Spleen (tissue), 11 donors: ENCODE measurements around the gene UBE2S. TPM values are rescaled to one million over a fixed set of nuclear protein-coding genes. Genes with fewer than 3 reads are reported as not detected.

Experiments
- DNase-seq: peaks from one replicate; pipeline ENCODE4 v3.0.0-alpha.2; 2020
- H3K27ac ChIP-seq, 8 donors: fragments of 200-600 bp; sonication (generic) in 7 of 8; 1 replicate in 4 of 8; 2 replicates in 4 of 8; pipeline versions ENCODE4 v1.5.0 to v1.8.0; 2016 to 2021; ENCODE audit warnings: inconsistent platforms in 4 of 8, mild to moderate bottlenecking in 4 of 8, moderate library complexity in 1 of 8
- H3K27me3 ChIP-seq, 7 donors: fragments of 200-600 bp; sonication (generic) in 6 of 7; replicated peaks in 1 of 7; 1 replicate in 4 of 7; 2 replicates in 3 of 7; pipeline versions ENCODE4 v1.5.0 to v1.8.0; 2016 to 2021; ENCODE audit warnings: inconsistent platforms in 3 of 7, mild to moderate bottlenecking in 1 of 7
- H3K36me3 ChIP-seq, 6 donors: fragments of 200-600 bp; sonication (generic) in 5 of 6; 1 replicate in 4 of 6; 2 replicates in 2 of 6; pipeline versions ENCODE4 v1.5.0 to v1.8.0; 2016 to 2021; ENCODE audit warnings: inconsistent platforms in 2 of 6
- H3K4me1 ChIP-seq, 6 donors: fragments of 200-600 bp; sonication (generic) in 5 of 6; 1 replicate in 3 of 6; 2 replicates in 3 of 6; pipeline versions ENCODE4 v1.5.0 to v1.8.0; 2016 to 2021; ENCODE audit warnings: inconsistent platforms in 3 of 6
- H3K4me3 ChIP-seq, 8 donors: fragments of 200-600 bp; sonication (generic) in 7 of 8; 1 replicate in 4 of 8; 2 replicates in 4 of 8; pipeline versions ENCODE4 v1.5.0 to v1.8.0; 2016 to 2021; ENCODE audit warnings: inconsistent platforms in 4 of 8, mild to moderate bottlenecking in 4 of 8, moderate library complexity in 2 of 8
- H3K9me3 ChIP-seq, 8 donors: fragments of 200-600 bp; sonication (generic) in 7 of 8; 1 replicate in 4 of 8; 2 replicates in 4 of 8; pipeline versions ENCODE4 v1.5.0 to v1.8.0; 2016 to 2021; ENCODE audit warnings: inconsistent platforms in 4 of 8
- CTCF ChIP-seq, 11 experiments: fragments of 200-600 bp in 7 of 11; fragments of 450-650 bp in 4 of 11; sonication (generic) in 4 of 11; IDR thresholded peaks in 8 of 11; conservative IDR thresholded peaks in 3 of 11; 1 replicate in 7 of 11; 2 replicates in 4 of 11; pipeline versions ENCODE4 v1.4.0 to v1.8.0; 2016 to 2021; ENCODE audit warnings: antibody characterized with exemption in 11 of 11, inconsistent platforms in 4 of 11, mild to moderate bottlenecking in 1 of 11
- POLR2A ChIP-seq, 3 donors: fragments of 450-650 bp; IDR thresholded peaks; one replicate each; pipeline ENCODE4 v1.5.1; 2017; ENCODE audit warnings: antibody characterized with exemption in 3 of 3, mild to moderate bottlenecking in 1 of 3
- POLR2AphosphoS5 ChIP-seq, 3 donors: sonication (generic); formaldehyde crosslinking; IDR thresholded peaks; one replicate each; pipeline ENCODE4 v1.5.1; 2017; ENCODE audit warnings: antibody characterized with exemption in 3 of 3
- WGBS, 5 donors: extraction: QIAGEN DNeasy Blood & Tissue Kit in 3 of 5; methylation state at CpG; one replicate each; pipeline versions ENCODE4 v1.1.5 to v1.1.7; 2013 to 2018; 5-methylcytosine and 5-hydroxymethylcytosine counted together
- intact Hi-C: fragments of 100-400 bp; cut with DNase I; formaldehyde crosslinking; loops from one replicate; pipeline ENCODE4 v1.15.0; 2023; ENCODE audit warnings: low total_unique reads
- polyA plus RNA-seq, 3 donors: library from polyadenylated mRNA; stranded (reverse); fragments of 200-250 nt; gene quantifications; one replicate each; pipeline ENCODE4 v1.2.1, GENCODE V29; 2013
- total RNA-seq, 7 donors: library from RNA; depleted of rRNA in 3 of 7; stranded (reverse); fragments of >200 nt in 3 of 7; fragmentation: NEBNext Ultra II Directional in 4 of 7; extraction: Animal tissue kit (Norgen Biotek cat#: 25700) in 4 of 7; gene quantifications; one replicate each; pipeline versions ENCODE4 v1.1.0 to v1.2.1, GENCODE V29; 2016 to 2021
- donor health status: healthy with polysubstance abuse.
- donor health status: DM: no; HTN: no; CAD: no; lungs with moderate emphysema.
- donor health status: DM: no; HTN: no; CAD: no.
- donor health status: Bipolar disorder and iron deficiency.
- donor health status: healthy.
- donor health status: DM: no; HTN: no; CAD: no.
- donor health status: DM: yes; HTN: yes; CAD: no.

The UBE2S gene
- total and polyA plus RNA-seq, 10 donors = 4.9 to 40.8 (median 19.5) TPM

GRCh38 chr19:55369653-55370304, 37.8 kb downstream of the UBE2S start:
- DNase-seq = no peak
- H3K4me3 ChIP-seq = peak overlapping the region in 5 of 8 donors; percentile 10 to 61 (median 23)
- no peak overlapping the region for H3K27ac ChIP-seq
- 0 to 5% (median 1%) methylated on average over 23 to 58 of the region's 59 CpGs for WGBS, 5 donors
- intact Hi-C loops = no loop called here
- TF ChIP-seq CTCF (IDR thresholded peaks at IDR 0.05 in 8 of 11, conservative IDR thresholded peaks at IDR 0.05 in 3 of 11) (no peak), POLR2AphosphoS5 (IDR thresholded peaks at IDR 0.05) (no peak), POLR2A (IDR thresholded peaks at IDR 0.05) (no peak)
- H3K4me1 ChIP-seq = peaks cover 0 to 30% (median 17%) of the 10 kb centered on the region in 6 donors
- H3K9me3 ChIP-seq = no peaks in the 10 kb centered on the region
- no peaks in the 10 kb centered on the region for H3K36me3 ChIP-seq
- peaks cover 5 to 91% (median 59%) of the 10 kb centered on the region in 7 donors for H3K27me3 ChIP-seq

- Histone ChIP-seq H3K4me1 (peaks cover 0 to 23% (median 15%) of the 10 kb centered on the region in 6 donors), H3K4me3 (peak overlapping the region in 6 of 8 donors; percentile 9 to 61 (median 16)), H3K27ac (no peak overlapping the region), H3K9me3 (no peaks in the 10 kb centered on the region), H3K36me3 (no peaks in the 10 kb centered on the region), H3K27me3 (peaks cover 5 to 84% (median 55%) of the 10 kb centered on the region in 7 donors)
- intact Hi-C loops = no loop called here
- 13 to 27% (median 20%) methylated on average over 18 to 54 of the region's 54 CpGs for WGBS, 5 donors
- TF ChIP-seq CTCF (IDR thresholded peaks at IDR 0.05 in 8 of 11, conservative IDR thresholded peaks at IDR 0.05 in 3 of 11) (no peak), POLR2A (IDR thresholded peaks at IDR 0.05) (no peak), POLR2AphosphoS5 (IDR thresholded peaks at IDR 0.05) (no peak)
- DNase-seq = no peak
These were observed 38.7 kb downstream of the UBE2S start for GRCh38 chr19:55368701-55369563.

GRCh38 chr19:55368106-55368505, 39.5 kb downstream of the UBE2S start:
- no peak for DNase-seq
- H3K9me3 ChIP-seq = no peaks in the 10 kb centered on the region
- H3K4me1 ChIP-seq = peaks cover 0 to 21% (median 15%) of the 10 kb centered on the region in 6 donors
- H3K27me3 ChIP-seq = peaks cover 5 to 76% (median 50%) of the 10 kb centered on the region in 7 donors
- 87 to 96% (median 91%) methylated on average over 8 to 16 of the region's 16 CpGs for WGBS, 5 donors
- TF ChIP-seq CTCF (IDR thresholded peaks at IDR 0.05 in 8 of 11, conservative IDR thresholded peaks at IDR 0.05 in 3 of 11) (no peak), POLR2A (IDR thresholded peaks at IDR 0.05) (no peak), POLR2AphosphoS5 (IDR thresholded peaks at IDR 0.05) (no peak)
- no peak overlapping the region for H3K4me3 ChIP-seq
- intact Hi-C loops = no loop called here
- H3K36me3 ChIP-seq = no peaks in the 10 kb centered on the region
- no peak overlapping the region for H3K27ac ChIP-seq

- 63 to 86% (median 73%) methylated on average over 3 of the region's 3 CpGs for WGBS, 5 donors
- Histone ChIP-seq H3K4me1 (peaks cover 0 to 21% (median 15%) of the 10 kb centered on the region in 6 donors), H3K36me3 (no peaks in the 10 kb centered on the region), H3K27me3 (peaks cover 5 to 75% (median 38%) of the 10 kb centered on the region in 7 donors), H3K4me3 (no peak overlapping the region), H3K9me3 (no peaks in the 10 kb centered on the region), H3K27ac (no peak overlapping the region)
- no peak for DNase-seq
- no peak for TF ChIP-seq POLR2A (IDR thresholded peaks at IDR 0.05)
- no peak for TF ChIP-seq CTCF (IDR thresholded peaks at IDR 0.05 in 8 of 11, conservative IDR thresholded peaks at IDR 0.05 in 3 of 11)
- TF ChIP-seq POLR2AphosphoS5 (IDR thresholded peaks at IDR 0.05) = no peak
- intact Hi-C loops = no loop called here
These were observed 40.8 kb downstream of the UBE2S start for GRCh38 chr19:55366790-55367189.
